Measurements from ENCODE around the gene NPRL2.

Gene NPRL2

GRCh38 chr3:50385754-50386153 lies 35.2 kb upstream of the NPRL2 start:
- Histone ChIP-seq H3K36me3 (ENCODE audit: control insufficient read depth in 2 of 2, insufficient read depth in 2 of 2, low read length in 2 of 2) (no peaks in the 10 kb centered on the region), H3K4me3 (ENCODE audit: low read length in 2 of 2) (no peak overlapping the region), H3K27ac (ENCODE audit: low read length) (no peak overlapping the region), H3K9ac (ENCODE audit: low read length in 2 of 2) (no peak overlapping the region), H3K27me3 (ENCODE audit: control insufficient read depth in 1 of 2, insufficient read depth in 2 of 2, low read length in 2 of 2) (no peaks in the 10 kb centered on the region), H3K9me3 (ENCODE audit: control insufficient read depth in 2 of 2, low read length in 2 of 2) (no peaks in the 10 kb centered on the region), H3K4me1 (ENCODE audit: control insufficient read depth, insufficient read depth, low read length) (peaks cover 2% of the 10 kb centered on the region)

GRCh38 chr3:50383750-50384149 lies 33.2 kb upstream of the NPRL2 start:
- no peak overlapping the region for H3K9ac ChIP-seq (ENCODE audit: low read length in 2 of 2)

GRCh38 chr3:50382722-50383121 lies 32.1 kb upstream of the NPRL2 start:
- Histone ChIP-seq H3K9me3 (ENCODE audit: control insufficient read depth in 2 of 2, low read length in 2 of 2) (no peaks in the 10 kb centered on the region), H3K4me1 (ENCODE audit: control insufficient read depth, insufficient read depth, low read length) (no peaks in the 10 kb centered on the region), H3K9ac (ENCODE audit: low read length in 2 of 2) (no peak overlapping the region), H3K36me3 (ENCODE audit: control insufficient read depth in 2 of 2, insufficient read depth in 2 of 2, low read length in 2 of 2) (no peaks in the 10 kb centered on the region), H3K27me3 (ENCODE audit: control insufficient read depth in 1 of 2, insufficient read depth in 2 of 2, low read length in 2 of 2) (no peaks in the 10 kb centered on the region), H3K27ac (ENCODE audit: low read length) (no peak overlapping the region), H3K4me3 (ENCODE audit: low read length in 2 of 2) (no peak overlapping the region)

More at GRCh38 chr3:50383750-50384149, 33.2 kb upstream of the NPRL2 start:
- no peaks in the 10 kb centered on the region for H3K9me3 ChIP-seq (ENCODE audit: control insufficient read depth in 2 of 2, low read length in 2 of 2)
- no peak overlapping the region for H3K27ac ChIP-seq (ENCODE audit: low read length)
- no peaks in the 10 kb centered on the region for H3K36me3 ChIP-seq (ENCODE audit: control insufficient read depth in 2 of 2, insufficient read depth in 2 of 2, low read length in 2 of 2)
- no peaks in the 10 kb centered on the region for H3K4me1 ChIP-seq (ENCODE audit: control insufficient read depth, insufficient read depth, low read length)
- no peaks in the 10 kb centered on the region for H3K27me3 ChIP-seq (ENCODE audit: control insufficient read depth in 1 of 2, insufficient read depth in 2 of 2, low read length in 2 of 2)
- H3K4me3 ChIP-seq (ENCODE audit: low read length in 2 of 2), result no peak overlapping the region

- no peak overlapping the region for H3K9ac ChIP-seq (ENCODE audit: low read length in 2 of 2)
- H3K9me3 ChIP-seq (ENCODE audit: control insufficient read depth in 2 of 2, low read length in 2 of 2), result no peaks in the 10 kb centered on the region
- H3K4me3 ChIP-seq (ENCODE audit: low read length in 2 of 2), result no peak overlapping the region
- H3K4me1 ChIP-seq (ENCODE audit: control insufficient read depth, insufficient read depth, low read length), result no peaks in the 10 kb centered on the region
- H3K27me3 ChIP-seq (ENCODE audit: control insufficient read depth in 1 of 2, insufficient read depth in 2 of 2, low read length in 2 of 2), result no peaks in the 10 kb centered on the region
- no peak overlapping the region for H3K27ac ChIP-seq (ENCODE audit: low read length)
- no peaks in the 10 kb centered on the region for H3K36me3 ChIP-seq (ENCODE audit: control insufficient read depth in 2 of 2, insufficient read depth in 2 of 2, low read length in 2 of 2)
Observed at GRCh38 chr3:50381383-50381782, 30.8 kb upstream of the NPRL2 start.

GRCh38 chr3:50380405-50381085 lies 30.0 kb upstream of the NPRL2 start:
- H3K27me3 ChIP-seq (ENCODE audit: control insufficient read depth in 1 of 2, insufficient read depth in 2 of 2, low read length in 2 of 2), result no peaks in the 10 kb centered on the region
- H3K9me3 ChIP-seq (ENCODE audit: control insufficient read depth in 2 of 2, low read length in 2 of 2), result no peaks in the 10 kb centered on the region
- no peaks in the 10 kb centered on the region for H3K36me3 ChIP-seq (ENCODE audit: control insufficient read depth in 2 of 2, insufficient read depth in 2 of 2, low read length in 2 of 2)

GRCh38 chr3:50378757-50379156 lies 28.2 kb upstream of the NPRL2 start:
- H3K4me3 ChIP-seq (ENCODE audit: low read length in 2 of 2), result no peak overlapping the region
- H3K9ac ChIP-seq (ENCODE audit: low read length in 2 of 2), result no peak overlapping the region
- no peaks in the 10 kb centered on the region for H3K27me3 ChIP-seq (ENCODE audit: control insufficient read depth in 1 of 2, insufficient read depth in 2 of 2, low read length in 2 of 2)
- no peaks in the 10 kb centered on the region for H3K4me1 ChIP-seq (ENCODE audit: control insufficient read depth, insufficient read depth, low read length)
- no peaks in the 10 kb centered on the region for H3K9me3 ChIP-seq (ENCODE audit: control insufficient read depth in 2 of 2, low read length in 2 of 2)
- no peaks in the 10 kb centered on the region for H3K36me3 ChIP-seq (ENCODE audit: control insufficient read depth in 2 of 2, insufficient read depth in 2 of 2, low read length in 2 of 2)
- no peak overlapping the region for H3K27ac ChIP-seq (ENCODE audit: low read length)

More at GRCh38 chr3:50380405-50381085, 30.0 kb upstream of the NPRL2 start:
- no peak overlapping the region for H3K9ac ChIP-seq (ENCODE audit: low read length in 2 of 2)
- no peaks in the 10 kb centered on the region for H3K4me1 ChIP-seq (ENCODE audit: control insufficient read depth, insufficient read depth, low read length)
- no peak overlapping the region for H3K27ac ChIP-seq (ENCODE audit: low read length)
- H3K4me3 ChIP-seq (ENCODE audit: low read length in 2 of 2), result no peak overlapping the region

GRCh38 chr3:50378024-50378423 lies 27.4 kb upstream of the NPRL2 start:
- Histone ChIP-seq H3K9ac (ENCODE audit: low read length in 2 of 2) (no peak overlapping the region), H3K27me3 (ENCODE audit: control insufficient read depth in 1 of 2, insufficient read depth in 2 of 2, low read length in 2 of 2) (no peaks in the 10 kb centered on the region), H3K27ac (ENCODE audit: low read length) (no peak overlapping the region), H3K9me3 (ENCODE audit: control insufficient read depth in 2 of 2, low read length in 2 of 2) (no peaks in the 10 kb centered on the region), H3K4me1 (ENCODE audit: control insufficient read depth, insufficient read depth, low read length) (no peaks in the 10 kb centered on the region), H3K36me3 (ENCODE audit: control insufficient read depth in 2 of 2, insufficient read depth in 2 of 2, low read length in 2 of 2) (no peaks in the 10 kb centered on the region), H3K4me3 (ENCODE audit: low read length in 2 of 2) (no peak overlapping the region)

GRCh38 chr3:50375258-50375931 lies 24.8 kb upstream of the NPRL2 start:
- Histone ChIP-seq H3K9ac (ENCODE audit: low read length in 2 of 2) (no peak overlapping the region), H3K4me1 (ENCODE audit: control insufficient read depth, insufficient read depth, low read length) (no peaks in the 10 kb centered on the region), H3K36me3 (ENCODE audit: control insufficient read depth in 2 of 2, insufficient read depth in 2 of 2, low read length in 2 of 2) (no peaks in the 10 kb centered on the region), H3K27ac (ENCODE audit: low read length) (no peak overlapping the region), H3K4me3 (ENCODE audit: low read length in 2 of 2) (no peak overlapping the region), H3K9me3 (ENCODE audit: control insufficient read depth in 2 of 2, low read length in 2 of 2) (no peaks in the 10 kb centered on the region), H3K27me3 (ENCODE audit: control insufficient read depth in 1 of 2, insufficient read depth in 2 of 2, low read length in 2 of 2) (peaks cover 0 to 2% of the 10 kb centered on the region in 2 donors)

- H3K9ac ChIP-seq (ENCODE audit: low read length in 2 of 2), result no peak overlapping the region
- no peaks in the 10 kb centered on the region for H3K9me3 ChIP-seq (ENCODE audit: control insufficient read depth in 2 of 2, low read length in 2 of 2)
- no peaks in the 10 kb centered on the region for H3K36me3 ChIP-seq (ENCODE audit: control insufficient read depth in 2 of 2, insufficient read depth in 2 of 2, low read length in 2 of 2)
- H3K27me3 ChIP-seq (ENCODE audit: control insufficient read depth in 1 of 2, insufficient read depth in 2 of 2, low read length in 2 of 2), result peaks cover 0 to 2% of the 10 kb centered on the region in 2 donors
- H3K4me1 ChIP-seq (ENCODE audit: control insufficient read depth, insufficient read depth, low read length), result no peaks in the 10 kb centered on the region
- H3K27ac ChIP-seq (ENCODE audit: low read length), result no peak overlapping the region
- no peak overlapping the region for H3K4me3 ChIP-seq (ENCODE audit: low read length in 2 of 2)
Observed at GRCh38 chr3:50374363-50375257, 24.0 kb upstream of the NPRL2 start.

GRCh38 chr3:50373146-50374051 lies 22.8 kb upstream of the NPRL2 start:
- Histone ChIP-seq H3K36me3 (ENCODE audit: control insufficient read depth in 2 of 2, insufficient read depth in 2 of 2, low read length in 2 of 2) (no peaks in the 10 kb centered on the region), H3K4me1 (ENCODE audit: control insufficient read depth, insufficient read depth, low read length) (no peaks in the 10 kb centered on the region), H3K9ac (ENCODE audit: low read length in 2 of 2) (no peak overlapping the region), H3K4me3 (ENCODE audit: low read length in 2 of 2) (no peak overlapping the region), H3K27ac (ENCODE audit: low read length) (no peak overlapping the region), H3K9me3 (ENCODE audit: control insufficient read depth in 2 of 2, low read length in 2 of 2) (no peaks in the 10 kb centered on the region), H3K27me3 (ENCODE audit: control insufficient read depth in 1 of 2, insufficient read depth in 2 of 2, low read length in 2 of 2) (peaks cover 0 to 4% of the 10 kb centered on the region in 2 donors)

Measured in stomach smooth muscle (tissue), 2 donors.